SU-DHL-6 (cell line): ENCODE measurements around the gene KAZN.

Experiments used
- CTCF ChIP-seq: fragments of 200-600 bp; sonication (generic); IDR thresholded peaks from one replicate; pipeline ENCODE4 v1.5.1; 2017; ENCODE audit warnings: antibody characterized with exemption, mild to moderate bottlenecking, low read length, moderate library complexity; ENCODE audit not compliant: insufficient read depth, poor library complexity, severe bottlenecking
- EZH2phosphoT487 ChIP-seq: fragments of 200-600 bp; sonication (generic), shearing (Covaris generic); conservative IDR thresholded peaks from 2 replicates; pipeline ENCODE4 v1.6.1; 2018; ENCODE audit warnings: mild to moderate bottlenecking, antibody characterized with exemption, low read length, moderate library complexity, mixed read lengths

GRCh38 chr1:15080328-15081007 lies 482.0 kb downstream of the KAZN start:
- TF ChIP-seq CTCF (no peak), EZH2phosphoT487 (no peak)
